ENCODE measurements around the gene SGCD.

The SGCD gene

DNA sequence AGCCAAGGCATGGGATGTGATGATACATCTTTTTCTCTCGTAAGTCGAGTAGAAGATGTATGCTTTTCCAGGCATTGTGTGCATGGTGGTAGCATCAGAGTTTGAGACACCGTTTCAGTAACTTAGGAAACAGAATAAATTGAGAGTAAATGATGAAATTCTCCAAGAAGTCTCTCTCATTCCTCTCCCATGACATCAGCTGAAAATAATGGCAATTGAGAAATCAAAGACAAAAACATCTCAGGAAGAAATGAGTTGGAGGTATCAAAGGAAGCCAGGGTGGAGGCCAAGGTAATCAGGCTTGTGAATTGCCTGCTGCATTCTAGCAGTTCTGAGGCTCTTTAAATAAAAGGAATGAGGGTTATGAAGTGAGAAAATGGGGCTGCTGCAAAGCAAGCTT lies 53.9 kb downstream of the SGCD start:
- Mint-ChIP-seq H3K4me3 (no peak overlapping the region), H3K4me1 (ENCODE audit: low read depth) (no peaks in the 10 kb centered on the region), H3K27me3 (peaks cover 13% of the 10 kb centered on the region), H3K9me3 (no peaks in the 10 kb centered on the region), H3K27ac (no peak overlapping the region), H3K36me3 (ENCODE audit: low read depth) (no peaks in the 10 kb centered on the region)
- no peak for DNase-seq

DNA sequence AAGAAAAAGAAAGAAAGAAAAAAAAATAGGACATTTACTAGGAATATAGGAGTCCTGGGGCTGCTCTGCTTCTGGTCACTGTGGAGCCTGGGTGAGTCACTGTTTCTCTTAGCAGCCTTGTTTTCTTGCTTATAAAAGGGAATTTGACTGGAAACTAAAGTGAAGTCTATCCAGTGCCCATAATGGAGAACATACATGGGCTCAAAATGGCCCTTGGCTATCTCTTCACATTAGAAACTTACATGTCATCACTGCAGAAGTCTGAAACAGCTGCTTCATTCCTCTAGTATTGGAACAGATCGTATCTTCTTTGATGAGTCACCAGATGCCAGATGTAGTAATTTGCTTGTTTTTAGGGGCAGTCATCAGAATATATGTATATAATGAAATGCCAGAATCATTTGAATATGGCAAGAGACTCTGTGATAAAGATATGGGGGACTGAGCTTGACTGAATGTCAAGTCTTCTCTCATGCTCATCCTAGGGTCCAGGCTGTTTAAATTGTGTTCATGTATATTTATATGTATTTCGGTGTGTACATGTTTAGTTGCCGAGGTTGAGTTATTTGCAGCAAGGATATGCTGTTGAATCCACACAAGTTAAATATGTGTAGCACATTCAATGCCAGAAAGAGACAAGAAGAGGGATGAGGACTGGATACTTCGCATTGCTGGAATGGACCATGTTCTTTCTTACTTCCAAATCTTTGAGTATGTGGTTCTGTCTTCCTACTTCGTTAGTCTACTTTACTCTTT lies 56.7 kb downstream of the SGCD start:
- Mint-ChIP-seq H3K27ac (no peak overlapping the region), H3K4me3 (no peak overlapping the region)

GRCh38 chr5:156385416-156385815 lies 58.5 kb downstream of the SGCD start:
- Mint-ChIP-seq H3K27ac (no peak overlapping the region), H3K9me3 (no peaks in the 10 kb centered on the region), H3K4me3 (no peak overlapping the region), H3K36me3 (ENCODE audit: low read depth) (no peaks in the 10 kb centered on the region), H3K27me3 (peaks cover 3% of the 10 kb centered on the region), H3K4me1 (ENCODE audit: low read depth) (no peaks in the 10 kb centered on the region)
- no peak for DNase-seq

More for the DNA sequence above, 56.7 kb downstream of the SGCD start:
- H3K27me3 Mint-ChIP-seq = peaks cover 9% of the 10 kb centered on the region
- DNase-seq = no peak
- H3K9me3 Mint-ChIP-seq = no peaks in the 10 kb centered on the region
- no peaks in the 10 kb centered on the region for H3K4me1 Mint-ChIP-seq (ENCODE audit: low read depth)
- no peaks in the 10 kb centered on the region for H3K36me3 Mint-ChIP-seq (ENCODE audit: low read depth)

- no peak overlapping the region for H3K4me3 Mint-ChIP-seq
- H3K27me3 Mint-ChIP-seq = peaks cover 3% of the 10 kb centered on the region
- H3K9me3 Mint-ChIP-seq = no peaks in the 10 kb centered on the region
- no peak overlapping the region for H3K27ac Mint-ChIP-seq
- H3K36me3 Mint-ChIP-seq (ENCODE audit: low read depth) = no peaks in the 10 kb centered on the region
- DNase-seq = no peak
- no peaks in the 10 kb centered on the region for H3K4me1 Mint-ChIP-seq (ENCODE audit: low read depth)
These were observed 60.0 kb downstream of the SGCD start for GRCh38 chr5:156386976-156387375.

GRCh38 chr5:156387391-156387790 lies 60.4 kb downstream of the SGCD start:
- Mint-ChIP-seq H3K9me3 (no peaks in the 10 kb centered on the region), H3K27ac (no peak overlapping the region), H3K4me1 (ENCODE audit: low read depth) (no peaks in the 10 kb centered on the region), H3K4me3 (no peak overlapping the region), H3K36me3 (ENCODE audit: low read depth) (no peaks in the 10 kb centered on the region), H3K27me3 (peaks cover 3% of the 10 kb centered on the region)
- DNase-seq = no peak

GRCh38 chr5:156388233-156388632 lies 61.3 kb downstream of the SGCD start:
- Mint-ChIP-seq H3K27ac (no peak overlapping the region), H3K9me3 (no peaks in the 10 kb centered on the region), H3K36me3 (ENCODE audit: low read depth) (no peaks in the 10 kb centered on the region)

GRCh38 chr5:156391139-156391538 lies 64.2 kb downstream of the SGCD start:
- Mint-ChIP-seq H3K27ac (no peak overlapping the region), H3K27me3 (peaks cover 14% of the 10 kb centered on the region), H3K36me3 (ENCODE audit: low read depth) (no peaks in the 10 kb centered on the region), H3K4me3 (no peak overlapping the region), H3K4me1 (ENCODE audit: low read depth) (no peaks in the 10 kb centered on the region), H3K9me3 (no peaks in the 10 kb centered on the region)
- DNase-seq = no peak

More at GRCh38 chr5:156388233-156388632, 61.3 kb downstream of the SGCD start:
- Mint-ChIP-seq H3K4me1 (ENCODE audit: low read depth) (no peaks in the 10 kb centered on the region), H3K4me3 (no peak overlapping the region), H3K27me3 (peaks cover 5% of the 10 kb centered on the region)
- DNase-seq = no peak

DNA sequence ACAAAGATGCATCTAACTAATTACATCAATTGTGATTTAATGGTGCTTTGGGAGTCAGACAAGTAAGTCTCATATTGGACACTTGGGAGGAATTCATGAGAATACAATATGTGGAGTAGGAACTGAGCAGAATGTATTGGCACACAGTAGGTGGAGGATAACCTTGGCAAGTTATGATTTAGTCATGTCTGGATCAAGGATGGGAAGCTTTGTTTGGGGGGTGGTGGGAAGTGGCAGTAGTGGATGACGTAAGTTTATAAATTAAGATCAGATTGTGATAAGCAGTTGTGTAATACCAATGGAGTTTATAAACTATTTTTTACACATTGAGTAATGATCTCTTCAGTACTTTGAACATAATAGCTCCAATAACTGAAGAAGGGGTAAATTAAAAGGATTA lies 67.0 kb downstream of the SGCD start:
- H3K36me3 Mint-ChIP-seq (ENCODE audit: low read depth) = no peaks in the 10 kb centered on the region
- H3K27me3 Mint-ChIP-seq = peaks cover 17% of the 10 kb centered on the region
- no peak for DNase-seq
- H3K27ac Mint-ChIP-seq = no peak overlapping the region
- no peak overlapping the region for H3K4me3 Mint-ChIP-seq
- H3K4me1 Mint-ChIP-seq (ENCODE audit: low read depth) = no peaks in the 10 kb centered on the region
- H3K9me3 Mint-ChIP-seq = no peaks in the 10 kb centered on the region

DNA sequence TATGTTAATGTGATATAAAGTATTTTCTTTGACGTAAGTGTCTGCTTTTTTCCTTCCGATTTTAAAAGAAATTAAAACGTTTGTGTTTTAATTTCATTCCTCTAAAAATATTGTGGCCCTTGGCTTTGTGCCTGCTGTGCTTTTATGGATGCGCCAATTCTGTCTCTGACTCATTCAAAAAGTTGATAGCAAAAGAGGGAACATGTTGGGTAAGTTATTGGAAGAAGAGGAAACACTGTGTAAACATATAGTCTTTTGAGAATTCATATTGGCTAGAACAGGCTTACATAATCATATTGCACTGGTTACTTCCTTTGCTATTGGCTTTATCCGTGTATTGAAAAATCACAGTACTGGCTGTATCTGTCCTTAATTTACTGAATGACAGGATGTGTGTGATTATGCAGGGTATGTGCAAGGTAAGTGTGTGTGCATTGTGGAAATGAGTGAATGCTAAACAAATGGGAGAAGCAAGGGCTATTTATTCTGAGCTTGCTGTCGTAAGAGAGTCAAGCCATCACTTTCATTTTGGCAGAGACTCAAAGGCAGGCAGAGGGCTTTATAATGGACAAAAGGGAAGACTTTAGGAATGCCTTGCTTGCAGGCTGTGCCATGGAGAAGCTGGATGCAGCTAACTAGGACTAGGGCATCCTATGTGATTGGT lies 67.8 kb downstream of the SGCD start:
- Mint-ChIP-seq H3K9me3 (no peaks in the 10 kb centered on the region), H3K4me3 (no peak overlapping the region), H3K27me3 (peaks cover 20% of the 10 kb centered on the region), H3K4me1 (ENCODE audit: low read depth) (no peaks in the 10 kb centered on the region), H3K36me3 (ENCODE audit: low read depth) (no peaks in the 10 kb centered on the region), H3K27ac (no peak overlapping the region)
- no peak for DNase-seq

- no peak for DNase-seq
- H3K36me3 Mint-ChIP-seq (ENCODE audit: low read depth) = no peaks in the 10 kb centered on the region
- no peaks in the 10 kb centered on the region for H3K9me3 Mint-ChIP-seq
- no peak overlapping the region for H3K27ac Mint-ChIP-seq
- no peak overlapping the region for H3K4me3 Mint-ChIP-seq
- no peaks in the 10 kb centered on the region for H3K4me1 Mint-ChIP-seq (ENCODE audit: low read depth)
- peaks cover 20% of the 10 kb centered on the region for H3K27me3 Mint-ChIP-seq
These were observed 68.3 kb downstream of the SGCD start for GRCh38 chr5:156395306-156395675.

GRCh38 chr5:156396063-156396829 lies 69.3 kb downstream of the SGCD start:
- DNase-seq = no peak
- peaks cover 20% of the 10 kb centered on the region for H3K27me3 Mint-ChIP-seq
- H3K4me3 Mint-ChIP-seq = no peak overlapping the region
- H3K4me1 Mint-ChIP-seq (ENCODE audit: low read depth) = no peaks in the 10 kb centered on the region
- H3K36me3 Mint-ChIP-seq (ENCODE audit: low read depth) = no peaks in the 10 kb centered on the region
- H3K27ac Mint-ChIP-seq = no peak overlapping the region
- H3K9me3 Mint-ChIP-seq = no peaks in the 10 kb centered on the region

GRCh38 chr5:156396830-156397081 lies 69.8 kb downstream of the SGCD start:
- no peak for DNase-seq
- peaks cover 1% of the 10 kb centered on the region for H3K4me1 Mint-ChIP-seq (ENCODE audit: low read depth)
- no peak overlapping the region for H3K27ac Mint-ChIP-seq
- H3K9me3 Mint-ChIP-seq = no peaks in the 10 kb centered on the region
- no peak overlapping the region for H3K4me3 Mint-ChIP-seq
- peaks cover 20% of the 10 kb centered on the region for H3K27me3 Mint-ChIP-seq
- no peaks in the 10 kb centered on the region for H3K36me3 Mint-ChIP-seq (ENCODE audit: low read depth)

DNA sequence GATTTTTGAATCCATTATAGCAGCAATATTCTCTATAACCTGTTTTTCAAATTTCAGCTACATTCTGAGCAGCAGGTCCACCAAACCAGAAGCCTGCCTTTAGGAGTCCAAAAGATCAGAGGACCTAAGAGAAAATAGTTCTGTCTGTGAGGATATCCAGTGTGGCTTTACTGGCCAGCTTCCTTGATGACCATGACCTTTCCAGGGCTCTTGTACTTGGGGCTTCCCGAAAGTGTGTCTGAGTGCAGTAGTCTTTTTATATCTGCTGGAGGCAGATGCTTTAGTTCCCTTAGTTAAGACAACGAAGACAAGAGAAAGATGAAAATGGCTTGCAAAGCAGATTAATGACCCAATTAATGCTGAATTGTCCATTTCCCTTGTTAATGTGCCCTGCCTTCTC lies 72.4 kb downstream of the SGCD start:
- H3K27me3 Mint-ChIP-seq = peaks cover 12% of the 10 kb centered on the region
- H3K27ac Mint-ChIP-seq = no peak overlapping the region
- H3K4me3 Mint-ChIP-seq = no peak overlapping the region
- no peak for DNase-seq
- H3K36me3 Mint-ChIP-seq (ENCODE audit: low read depth) = no peaks in the 10 kb centered on the region
- peaks cover 14% of the 10 kb centered on the region for H3K4me1 Mint-ChIP-seq (ENCODE audit: low read depth)
- H3K9me3 Mint-ChIP-seq = no peaks in the 10 kb centered on the region

- Mint-ChIP-seq H3K9me3 (no peaks in the 10 kb centered on the region), H3K27ac (no peak overlapping the region), H3K27me3 (peaks cover 9% of the 10 kb centered on the region), H3K4me1 (ENCODE audit: low read depth) (peaks cover 14% of the 10 kb centered on the region), H3K4me3 (no peak overlapping the region), H3K36me3 (ENCODE audit: low read depth) (no peaks in the 10 kb centered on the region)
- no peak for DNase-seq
These were observed 73.4 kb downstream of the SGCD start for GRCh38 chr5:156400231-156400986.
